Vagina (tissue), 2 donors: ENCODE measurements around the gene CP. TPM values are rescaled to one million over a fixed set of nuclear protein-coding genes. Genes with fewer than 3 reads are reported as not detected.
"Not testable (repeated sequence)": the region's sequence is repeated elsewhere in the genome, so short reads cannot be mapped to it uniquely, and the experiment has no call there.

Source experiments
- DNase-seq, 2 donors: peaks; one replicate each; pipeline ENCODE4 v3.0.0-alpha.2; 2017; ENCODE audit errors: extremely low spot score in 2 of 2
- H3K27ac ChIP-seq: fragments of 200-600 bp; sonication (generic); one replicate; pipeline ENCODE4 v1.5.1; 2019
- H3K27me3 ChIP-seq: fragments of 200-600 bp; sonication (generic); one replicate; pipeline ENCODE4 v1.5.1; 2019
- H3K36me3 ChIP-seq, 2 donors: fragments of 200-600 bp; sonication (generic); one replicate each; pipeline ENCODE4 v1.5.1; 2017 to 2019
- H3K4me1 ChIP-seq: fragments of 200-600 bp; sonication (generic); one replicate; pipeline ENCODE4 v1.5.1; 2019
- H3K4me3 ChIP-seq, 2 donors: fragments of 200-600 bp; sonication (generic); 1 replicate in 1 of 2; 2 replicates in 1 of 2; pipeline ENCODE4 v1.5.1; 2016 to 2019
- H3K9me3 ChIP-seq: fragments of 200-600 bp; sonication (generic); one replicate; pipeline ENCODE4 v1.5.1; 2019
- POLR2A ChIP-seq, 2 donors: fragments of 450-650 bp; IDR thresholded peaks; one replicate each; pipeline ENCODE4 v1.6.1; 2017; ENCODE audit warnings: antibody characterized with exemption in 2 of 2, mild to moderate bottlenecking in 2 of 2, moderate library complexity in 2 of 2
- POLR2AphosphoS5 ChIP-seq, 2 donors: sonication (generic); formaldehyde crosslinking; IDR thresholded peaks; one replicate each; pipeline ENCODE4 v1.9.0; 2017; ENCODE audit warnings: antibody characterized with exemption in 2 of 2, mild to moderate bottlenecking in 2 of 2, low read depth in 1 of 2; ENCODE audit not compliant: insufficient read depth in 1 of 2
- intact Hi-C: fragments of 100-400 bp; cut with DNase I; formaldehyde crosslinking; loops from one replicate; pipeline ENCODE4 v1.15.1; 2023
- total RNA-seq: library from RNA; depleted of rRNA; stranded (reverse); fragments of >200 nt; gene quantifications from one replicate; pipeline ENCODE4 v1.2.3, GENCODE V29; 2016
- TF ChIP-seq, protein P1 (sequence below), 3 experiments: fragments of 450-650 bp in 2 of 3; fragments of 200-600 bp in 1 of 3; sonication (generic) in 1 of 3; IDR thresholded peaks; one replicate each; pipeline ENCODE4 v1.5.1; 2017 to 2019; ENCODE audit warnings: antibody characterized with exemption in 3 of 3, mild to moderate bottlenecking in 2 of 3, moderate library complexity in 2 of 3

Gene CP
- total RNA-seq, 1 donor from 2014 or later: 26.3 TPM

DNA sequence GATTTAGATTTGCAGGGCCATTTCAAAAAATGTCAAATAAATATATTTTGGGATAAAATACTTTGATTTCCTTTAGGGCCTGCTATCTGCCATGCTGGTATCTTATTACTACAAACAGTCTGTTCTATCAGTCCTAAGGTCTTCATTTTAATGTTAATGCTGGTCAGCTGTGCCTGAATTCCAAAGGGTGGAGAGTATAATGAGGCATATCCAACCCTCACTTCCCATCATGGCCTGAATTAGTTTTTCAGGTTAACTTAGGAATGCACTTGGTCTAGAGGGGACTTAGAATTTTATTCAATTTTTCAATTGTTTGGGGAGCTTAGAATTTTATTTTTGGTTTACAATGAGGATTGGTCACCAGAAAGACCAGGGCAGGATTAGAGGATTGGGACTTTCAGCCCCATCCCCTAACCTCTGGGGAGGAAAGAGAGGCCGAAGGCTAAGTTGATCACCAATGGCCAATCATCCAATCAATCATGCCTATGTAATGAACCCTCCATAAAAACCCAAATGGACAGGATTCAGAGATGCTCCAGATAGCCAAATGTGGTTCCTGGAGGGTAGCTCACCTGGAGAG, 17.8 kb upstream of the CP start:
- TF ChIP-seq POLR2AphosphoS5 (IDR thresholded peaks at IDR 0.05; ENCODE audit: insufficient read depth in 1 of 2, low read depth in 1 of 2) (no peak), POLR2A (IDR thresholded peaks at IDR 0.05) (no peak)
- TF ChIP-seq, protein P1, sequence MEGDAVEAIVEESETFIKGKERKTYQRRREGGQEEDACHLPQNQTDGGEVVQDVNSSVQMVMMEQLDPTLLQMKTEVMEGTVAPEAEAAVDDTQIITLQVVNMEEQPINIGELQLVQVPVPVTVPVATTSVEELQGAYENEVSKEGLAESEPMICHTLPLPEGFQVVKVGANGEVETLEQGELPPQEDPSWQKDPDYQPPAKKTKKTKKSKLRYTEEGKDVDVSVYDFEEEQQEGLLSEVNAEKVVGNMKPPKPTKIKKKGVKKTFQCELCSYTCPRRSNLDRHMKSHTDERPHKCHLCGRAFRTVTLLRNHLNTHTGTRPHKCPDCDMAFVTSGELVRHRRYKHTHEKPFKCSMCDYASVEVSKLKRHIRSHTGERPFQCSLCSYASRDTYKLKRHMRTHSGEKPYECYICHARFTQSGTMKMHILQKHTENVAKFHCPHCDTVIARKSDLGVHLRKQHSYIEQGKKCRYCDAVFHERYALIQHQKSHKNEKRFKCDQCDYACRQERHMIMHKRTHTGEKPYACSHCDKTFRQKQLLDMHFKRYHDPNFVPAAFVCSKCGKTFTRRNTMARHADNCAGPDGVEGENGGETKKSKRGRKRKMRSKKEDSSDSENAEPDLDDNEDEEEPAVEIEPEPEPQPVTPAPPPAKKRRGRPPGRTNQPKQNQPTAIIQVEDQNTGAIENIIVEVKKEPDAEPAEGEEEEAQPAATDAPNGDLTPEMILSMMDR (IDR thresholded peaks at IDR 0.05): no peak
- no peak for DNase-seq
- H3K27ac ChIP-seq: no peak overlapping the region
- no peaks in the 10 kb centered on the region for H3K9me3 ChIP-seq
- H3K27me3 ChIP-seq: no peaks in the 10 kb centered on the region
- H3K4me3 ChIP-seq: no peak overlapping the region
- intact Hi-C loops: no loop called here
- H3K36me3 ChIP-seq: no peaks in the 10 kb centered on the region
- H3K4me1 ChIP-seq: no peaks in the 10 kb centered on the region

DNA sequence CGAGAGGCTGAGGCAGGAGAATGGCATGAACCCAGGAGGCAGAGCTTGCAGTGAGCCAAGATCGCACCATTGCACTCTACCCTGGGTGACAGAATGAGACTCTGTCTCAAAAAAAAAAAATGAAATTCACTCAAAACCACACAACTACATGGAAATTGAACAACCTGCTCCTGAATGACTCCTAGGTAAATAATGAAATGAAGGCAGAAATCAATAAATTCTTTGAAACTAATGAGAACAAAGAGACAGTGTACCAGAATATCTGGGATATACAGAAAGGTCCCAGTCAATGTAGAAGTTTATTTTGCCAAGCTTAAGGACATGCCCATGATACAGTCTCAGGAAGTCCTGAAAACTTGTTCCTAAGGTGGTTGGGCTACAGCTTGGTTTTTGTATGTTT, 16.6 kb upstream of the CP start:
- H3K27me3 ChIP-seq, H3K4me3 ChIP-seq, H3K9me3 ChIP-seq, H3K4me1 ChIP-seq, H3K36me3 ChIP-seq, H3K27ac ChIP-seq, DNase-seq, intact Hi-C loops: not testable (repeated sequence)

DNA sequence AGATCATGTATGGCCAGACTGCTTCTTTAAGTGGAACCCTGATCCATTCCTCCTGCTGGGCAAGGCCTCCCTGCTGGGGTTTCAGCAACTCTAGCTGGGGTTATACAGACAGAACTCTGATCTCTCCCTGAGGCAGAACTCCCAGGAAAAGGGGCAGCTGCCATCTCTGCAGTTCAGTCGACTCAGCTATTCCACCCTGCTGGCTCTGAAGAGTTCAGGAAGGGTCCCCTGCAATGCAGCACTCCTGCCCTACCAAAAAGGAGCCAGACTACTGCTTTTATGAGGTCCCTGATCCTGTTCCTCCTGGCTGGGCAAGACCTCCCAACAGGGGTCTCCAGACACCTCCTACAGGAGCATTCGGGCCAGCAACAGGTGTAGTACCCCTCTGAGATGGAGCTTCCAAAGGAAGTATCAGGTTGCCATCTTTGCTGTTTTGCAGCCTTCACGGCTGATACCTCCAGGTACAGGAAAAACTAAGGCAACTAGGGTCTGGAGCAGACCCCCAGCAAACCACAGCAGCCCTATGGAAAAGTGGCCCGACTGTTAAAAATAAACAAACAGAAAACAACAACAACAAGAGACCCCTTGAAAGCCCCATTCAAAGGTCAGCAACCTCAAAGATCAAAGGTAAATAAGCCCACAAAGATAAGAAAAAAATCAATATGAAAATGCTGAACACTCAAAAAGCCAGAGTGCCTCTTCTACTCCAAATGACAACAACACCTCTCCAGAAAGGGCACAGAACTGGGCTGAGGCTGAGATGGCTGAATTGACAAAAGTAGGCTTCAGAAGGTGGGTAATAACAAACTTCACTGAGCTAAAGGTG, 14.2 kb upstream of the CP start:
- no peaks in the 10 kb centered on the region for H3K9me3 ChIP-seq
- intact Hi-C loops: no loop called here
- H3K27me3 ChIP-seq: no peaks in the 10 kb centered on the region
- H3K36me3 ChIP-seq: no peaks in the 10 kb centered on the region
- no peak for DNase-seq
- TF ChIP-seq, protein P1 (IDR thresholded peaks at IDR 0.05): no peak
- no peak overlapping the region for H3K4me3 ChIP-seq
- H3K27ac ChIP-seq: no peak overlapping the region
- no peaks in the 10 kb centered on the region for H3K4me1 ChIP-seq

DNA sequence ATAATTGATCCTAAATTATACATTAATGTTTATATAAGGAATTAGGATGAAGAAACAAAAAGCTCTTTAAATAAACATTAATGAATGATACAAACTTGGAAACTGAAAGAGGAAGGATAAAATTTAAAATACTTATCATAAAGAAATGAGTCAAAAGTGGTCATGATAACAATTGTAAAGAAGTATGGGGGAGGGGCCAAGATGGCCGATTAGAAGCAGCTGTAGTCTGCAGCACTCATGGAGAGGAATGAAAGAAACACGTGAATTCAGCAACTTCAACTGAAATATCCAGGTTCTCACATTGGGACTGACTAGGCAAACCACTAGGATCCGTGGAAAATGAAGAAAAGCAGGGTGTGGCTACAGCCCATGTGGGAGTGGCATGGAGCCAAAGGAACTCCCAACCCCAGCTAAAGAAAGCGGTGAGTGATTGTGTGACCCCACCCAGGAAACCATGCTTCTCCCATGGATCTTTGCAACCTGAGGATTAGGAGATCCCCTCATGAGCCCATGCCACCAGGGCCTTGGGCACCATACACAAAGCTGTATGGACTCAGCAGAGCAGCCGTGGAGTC, 13.1 kb upstream of the CP start:
- intact Hi-C loops: no loop called here
- no peak for TF ChIP-seq POLR2AphosphoS5 (IDR thresholded peaks at IDR 0.05; ENCODE audit: insufficient read depth in 1 of 2, low read depth in 1 of 2)
- no peak for TF ChIP-seq POLR2A (IDR thresholded peaks at IDR 0.05)
- TF ChIP-seq, protein P1 (IDR thresholded peaks at IDR 0.05): no peak
- H3K36me3 ChIP-seq: no peaks in the 10 kb centered on the region
- H3K9me3 ChIP-seq: no peaks in the 10 kb centered on the region
- H3K4me3 ChIP-seq: no peak overlapping the region
- no peaks in the 10 kb centered on the region for H3K27me3 ChIP-seq
- no peak for DNase-seq
- H3K4me1 ChIP-seq: no peaks in the 10 kb centered on the region
- no peak overlapping the region for H3K27ac ChIP-seq

DNA sequence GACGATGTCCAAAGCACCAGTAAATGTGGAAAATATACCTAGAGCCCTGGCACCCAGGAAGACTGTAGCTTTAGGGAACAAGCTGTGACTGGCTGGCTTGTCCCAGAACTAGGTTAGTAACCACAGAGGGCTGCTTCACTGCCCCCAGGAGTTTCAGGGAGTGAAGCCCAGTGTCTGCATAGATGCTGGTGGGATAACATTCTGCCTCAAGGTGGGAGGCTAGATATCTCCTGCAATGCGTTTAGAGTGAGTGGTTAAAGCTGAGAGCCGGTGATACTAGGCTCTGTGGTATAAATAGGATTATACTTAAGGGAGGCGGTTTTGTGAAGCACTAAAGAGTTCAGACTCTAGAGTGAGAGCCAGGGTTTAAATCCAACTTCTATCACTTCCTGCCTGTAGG, 11.7 kb upstream of the CP start:
- H3K27me3 ChIP-seq: no peaks in the 10 kb centered on the region
- H3K9me3 ChIP-seq: no peaks in the 10 kb centered on the region
- DNase-seq: no peak
- no peaks in the 10 kb centered on the region for H3K36me3 ChIP-seq
- intact Hi-C loops: no loop called here
- TF ChIP-seq POLR2A (IDR thresholded peaks at IDR 0.05) (no peak), POLR2AphosphoS5 (IDR thresholded peaks at IDR 0.05; ENCODE audit: insufficient read depth in 1 of 2, low read depth in 1 of 2) (no peak)
- TF ChIP-seq, protein P1 (IDR thresholded peaks at IDR 0.05): no peak
- H3K4me1 ChIP-seq: no peaks in the 10 kb centered on the region
- no peak overlapping the region for H3K4me3 ChIP-seq
- H3K27ac ChIP-seq: no peak overlapping the region
